IPS-15b (cell line): ENCODE results near the gene ZNF48.
"Not testable (repeated sequence)": the region's sequence is repeated elsewhere in the genome, so short reads cannot be mapped to it uniquely, and the experiment has no call there.

Source experiments
- H3K27me3 ChIP-seq: one replicate; pipeline ENCODE4 v1.6.1; 2013; ENCODE audit warnings: low read length; ENCODE audit not compliant: control insufficient read depth, insufficient read depth
- H3K36me3 ChIP-seq: one replicate; pipeline ENCODE4 v1.6.1; 2013; ENCODE audit warnings: low read length; ENCODE audit not compliant: control insufficient read depth, insufficient read depth
- H3K4me1 ChIP-seq: one replicate; pipeline ENCODE4 v1.6.1; 2013; ENCODE audit warnings: mild to moderate bottlenecking, low read length; ENCODE audit not compliant: control insufficient read depth, insufficient read depth
- H3K4me3 ChIP-seq: one replicate; pipeline ENCODE4 v1.5.1; 2013; ENCODE audit warnings: low read depth, low read length
- H3K9ac ChIP-seq: one replicate; pipeline ENCODE4 v1.6.1; 2013; ENCODE audit warnings: low read depth, mild to moderate bottlenecking, low read length
- H3K9me3 ChIP-seq: one replicate; pipeline ENCODE4 v1.6.1; 2013; ENCODE audit warnings: mild to moderate bottlenecking, low read length; ENCODE audit not compliant: control insufficient read depth, insufficient read depth

ZNF48 gene

GRCh38 chr16:30381291-30382041 is 13.8 kb upstream of the ZNF48 start:
- no peaks in the 10 kb centered on the region for H3K9me3 ChIP-seq
- no peaks in the 10 kb centered on the region for H3K4me1 ChIP-seq
- H3K4me3 ChIP-seq, result no peak overlapping the region
- H3K36me3 ChIP-seq, result no peaks in the 10 kb centered on the region
- no peak overlapping the region for H3K9ac ChIP-seq
- H3K27me3 ChIP-seq, result no peaks in the 10 kb centered on the region

- H3K36me3 ChIP-seq, result no peaks in the 10 kb centered on the region
- no peaks in the 10 kb centered on the region for H3K27me3 ChIP-seq
- H3K9me3 ChIP-seq, result no peaks in the 10 kb centered on the region
- no peak within 1 kb of the TSS for H3K9ac ChIP-seq
- H3K4me1 ChIP-seq, result no peaks in the 10 kb centered on the region
- H3K4me3 ChIP-seq, result no peak within 1 kb of the TSS
Measured at GRCh38 chr16:30382111-30382881, 12.9 kb upstream of the ZNF48 start, which contains the start of gene SEPTIN1. TSS of gene SEPTIN1 (minus strand) at chr16:30382561. CDS start at chr16:30382542, 19 bp downstream.

- H3K27me3 ChIP-seq, result no peaks in the 10 kb centered on the region
- H3K36me3 ChIP-seq, result no peaks in the 10 kb centered on the region
- no peaks in the 10 kb centered on the region for H3K4me1 ChIP-seq
- H3K9me3 ChIP-seq, result no peaks in the 10 kb centered on the region
- no peak overlapping the region for H3K9ac ChIP-seq
- no peak overlapping the region for H3K4me3 ChIP-seq
Measured at GRCh38 chr16:30383521-30383920, 11.7 kb upstream of the ZNF48 start.

GRCh38 chr16:30394592-30395154 is 547 bp upstream of the ZNF48 start:
- no peaks in the 10 kb centered on the region for H3K27me3 ChIP-seq
- peak overlapping the region; percentile 82 for H3K9ac ChIP-seq
- H3K4me1 ChIP-seq, result peaks cover 5% of the 10 kb centered on the region
- H3K9me3 ChIP-seq, result no peaks in the 10 kb centered on the region
- peak overlapping the region; percentile 81 for H3K4me3 ChIP-seq
- H3K36me3 ChIP-seq, result peaks cover 13% of the 10 kb centered on the region

GRCh38 chr16:30395992-30396585 is 869 bp downstream of the ZNF48 start:
- no peaks in the 10 kb centered on the region for H3K27me3 ChIP-seq
- H3K4me1 ChIP-seq, result peaks cover 5% of the 10 kb centered on the region
- no peaks in the 10 kb centered on the region for H3K9me3 ChIP-seq
- H3K4me3 ChIP-seq, result peak overlapping the region; percentile 81
- H3K9ac ChIP-seq, result peak overlapping the region; percentile 85
- H3K36me3 ChIP-seq, result peaks cover 13% of the 10 kb centered on the region

- not testable (repeated sequence) for H3K4me1 ChIP-seq, H3K9me3 ChIP-seq, H3K9ac ChIP-seq, H3K27me3 ChIP-seq
- Histone ChIP-seq H3K4me3 (peak overlapping the region; percentile 81), H3K36me3 (peaks cover 13% of the 10 kb centered on the region)
Measured at GRCh38 chr16:30396627-30397026, 1.4 kb downstream of the ZNF48 start.

- Histone ChIP-seq H3K9me3 (no peaks in the 10 kb centered on the region), H3K4me1 (peaks cover 5% of the 10 kb centered on the region), H3K27me3 (no peaks in the 10 kb centered on the region), H3K36me3 (peaks cover 13% of the 10 kb centered on the region), H3K9ac (no peak overlapping the region), H3K4me3 (no peak overlapping the region)
Measured at GRCh38 chr16:30397056-30397455, 1.8 kb downstream of the ZNF48 start.

GRCh38 chr16:30397776-30398660 is 2.8 kb downstream of the ZNF48 start:
- H3K9me3 ChIP-seq, result no peaks in the 10 kb centered on the region
- no peak overlapping the region for H3K9ac ChIP-seq
- H3K4me3 ChIP-seq, result no peak overlapping the region
- no peaks in the 10 kb centered on the region for H3K27me3 ChIP-seq
- H3K36me3 ChIP-seq, result peaks cover 13% of the 10 kb centered on the region
- peaks cover 5% of the 10 kb centered on the region for H3K4me1 ChIP-seq

- no peak overlapping the region for H3K4me3 ChIP-seq
- H3K4me1 ChIP-seq, result peaks cover 5% of the 10 kb centered on the region
- H3K9me3 ChIP-seq, result no peaks in the 10 kb centered on the region
- H3K36me3 ChIP-seq, result peaks cover 13% of the 10 kb centered on the region
- no peaks in the 10 kb centered on the region for H3K27me3 ChIP-seq
- no peak overlapping the region for H3K9ac ChIP-seq
Measured at GRCh38 chr16:30398661-30399434, 3.6 kb downstream of the ZNF48 start.

- peaks cover 5% of the 10 kb centered on the region for H3K4me1 ChIP-seq
- peaks cover 13% of the 10 kb centered on the region for H3K36me3 ChIP-seq
- peak overlapping the region; percentile 62 for H3K4me3 ChIP-seq
- H3K27me3 ChIP-seq, result no peaks in the 10 kb centered on the region
- H3K9ac ChIP-seq, result peak overlapping the region; percentile 77
- H3K9me3 ChIP-seq, result no peaks in the 10 kb centered on the region
Measured at GRCh38 chr16:30399435-30400186, 4.4 kb downstream of the ZNF48 start.
